ENCODE measurements around the gene MEIS3.

Gene MEIS3

DNA sequence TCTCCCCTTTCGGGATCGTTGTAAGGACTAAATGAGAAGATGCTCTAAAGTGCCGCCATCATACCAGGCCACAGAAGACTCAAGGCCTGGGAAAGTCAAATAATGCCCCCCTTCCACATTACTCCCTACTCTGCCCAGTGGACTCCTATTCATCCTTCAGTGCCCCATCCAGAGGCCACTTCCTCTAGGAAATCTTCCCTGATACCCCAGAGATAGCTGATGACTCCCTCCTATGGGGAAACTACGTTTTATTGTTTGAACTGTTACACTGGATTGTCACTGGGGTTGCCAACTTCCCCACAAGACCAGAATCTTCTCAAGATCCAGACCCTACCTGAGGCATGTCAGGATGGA, 14.2 kb downstream of the MEIS3 start:
- TF ChIP-seq CTCF (IDR thresholded peaks at IDR 0.05; ENCODE audit: low read depth, low read length), result no peak

GRCh38 chr19:47404334-47405196, 14.8 kb downstream of the MEIS3 start:
- no peak for TF ChIP-seq CTCF (IDR thresholded peaks at IDR 0.05; ENCODE audit: low read depth, low read length)
- DNase-seq (ENCODE audit: extremely low read depth, low read depth), result no peak

More for the DNA sequence above, 14.2 kb downstream of the MEIS3 start:
- no peak for DNase-seq (ENCODE audit: extremely low read depth, low read depth)

DNA sequence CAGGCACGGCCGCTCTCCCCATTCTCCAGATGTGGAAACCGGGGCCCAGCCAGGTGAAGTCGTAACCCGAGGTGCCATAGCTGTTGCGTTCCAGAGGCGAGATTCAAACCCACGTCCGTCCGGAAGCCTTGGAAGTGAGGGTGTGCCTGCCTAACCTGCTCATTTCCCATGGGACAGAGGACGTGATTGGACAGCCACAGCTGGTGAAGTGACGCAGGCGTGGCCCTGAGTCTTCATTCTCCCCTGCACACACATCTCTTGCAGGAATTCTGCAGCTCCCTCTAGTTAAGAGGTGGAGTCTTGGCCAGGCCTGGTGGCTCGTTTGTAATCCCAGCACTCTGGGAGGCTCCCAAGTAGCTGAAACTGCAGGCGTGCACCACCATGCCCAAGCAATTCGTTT, 16.8 kb downstream of the MEIS3 start:
- no peak for TF ChIP-seq CTCF (IDR thresholded peaks at IDR 0.05; ENCODE audit: low read depth, low read length)
- no peak for DNase-seq (ENCODE audit: extremely low read depth, low read depth)

GRCh38 chr19:47398707-47399597, 20.4 kb downstream of the MEIS3 start:
- no peak for DNase-seq (ENCODE audit: extremely low read depth, low read depth)
- TF ChIP-seq CTCF (IDR thresholded peaks at IDR 0.05; ENCODE audit: low read depth, low read length), result no peak

GRCh38 chr19:47391510-47392223, 27.7 kb downstream of the MEIS3 start:
- DNase-seq (ENCODE audit: extremely low read depth, low read depth), result peak; percentile 31
- TF ChIP-seq CTCF (IDR thresholded peaks at IDR 0.05; ENCODE audit: low read depth, low read length), result peak; percentile 89

- TF ChIP-seq CTCF (IDR thresholded peaks at IDR 0.05; ENCODE audit: low read depth, low read length), result no peak
- DNase-seq (ENCODE audit: extremely low read depth, low read depth), result no peak
These were observed 28.5 kb downstream of the MEIS3 start for GRCh38 chr19:47390533-47391488.

Data from AG09319 (cell line).